ENCODE results near the gene TLCD3A.
"Not testable (repeated sequence)": the region's sequence is repeated elsewhere in the genome, so short reads cannot be mapped to it uniquely, and the experiment has no call there.

Gene TLCD3A

DNA sequence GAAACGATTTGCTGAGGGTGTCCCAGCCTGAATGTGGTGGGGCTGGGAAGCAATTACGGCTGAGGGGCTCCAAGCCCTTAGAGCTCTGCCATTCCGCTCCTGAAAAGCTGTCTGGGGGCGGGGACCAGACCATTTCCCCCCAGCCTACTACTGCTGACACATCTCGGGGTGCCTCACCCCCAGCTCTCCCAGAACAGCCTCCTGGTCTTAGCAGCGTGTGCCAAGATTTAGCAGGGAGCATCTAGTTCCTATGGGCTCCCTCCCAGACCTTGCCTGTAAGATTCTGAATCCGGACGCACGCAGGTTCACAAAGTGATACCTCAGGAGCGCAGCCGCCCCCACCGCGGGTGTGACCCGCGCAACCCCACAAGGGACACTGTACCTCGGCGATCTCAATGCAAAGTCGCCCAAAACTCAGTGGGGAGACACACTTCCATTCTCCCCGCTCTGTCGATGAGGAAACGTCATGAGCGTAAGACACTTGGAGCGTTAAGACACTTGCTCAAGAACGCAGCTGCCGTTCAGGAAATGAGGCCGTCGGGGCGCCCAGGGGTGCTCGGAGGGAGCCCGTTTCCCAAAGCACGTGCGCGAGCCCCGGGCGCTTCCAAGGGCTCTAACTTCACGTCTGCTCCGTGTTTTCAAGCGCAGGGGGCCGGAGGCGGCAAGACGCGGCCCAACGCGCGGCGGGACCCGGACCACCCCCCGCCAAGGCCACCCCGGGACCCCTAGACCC, 19.0 kb downstream of the TLCD3A start:
- DNase-seq, result peak; percentile 71

DNA sequence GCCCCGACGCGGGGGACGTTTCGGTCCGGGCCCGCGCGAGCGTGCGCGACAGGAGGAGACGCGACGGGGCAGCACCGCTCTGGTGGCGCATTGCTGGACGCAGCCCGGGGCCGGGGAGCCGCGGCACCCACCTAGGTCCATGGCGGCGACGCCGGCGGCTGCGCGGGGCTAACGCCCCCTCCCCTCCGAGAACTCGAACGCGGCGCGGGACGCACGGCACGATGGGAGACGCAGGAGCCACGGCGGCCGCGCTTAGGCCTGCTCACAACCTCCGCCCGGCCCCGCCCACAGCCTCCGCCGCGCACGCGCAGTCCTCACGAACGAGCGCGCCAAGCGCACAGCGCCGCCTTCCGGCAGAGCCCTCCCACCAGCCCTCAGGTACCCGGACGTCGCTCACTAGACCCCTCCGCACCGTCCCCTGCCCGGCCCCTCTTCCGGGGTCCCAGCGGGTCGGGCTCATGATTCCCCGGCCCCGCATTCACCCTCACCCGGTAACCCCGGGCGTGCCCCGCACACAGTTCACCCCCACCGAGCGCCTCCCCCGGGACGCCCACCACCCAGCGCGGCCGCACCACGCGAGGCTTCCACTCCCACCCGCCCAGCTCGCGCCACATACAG, 19.7 kb downstream of the TLCD3A start, which contains the start of gene GEMIN4:
Gene GEMIN4, minus strand, starts transcription at position 263 of the 618 bp plus-strand sequence. Its CDS starts 122 bp downstream, at position 141.
- DNase-seq, result peak; percentile 99

DNA sequence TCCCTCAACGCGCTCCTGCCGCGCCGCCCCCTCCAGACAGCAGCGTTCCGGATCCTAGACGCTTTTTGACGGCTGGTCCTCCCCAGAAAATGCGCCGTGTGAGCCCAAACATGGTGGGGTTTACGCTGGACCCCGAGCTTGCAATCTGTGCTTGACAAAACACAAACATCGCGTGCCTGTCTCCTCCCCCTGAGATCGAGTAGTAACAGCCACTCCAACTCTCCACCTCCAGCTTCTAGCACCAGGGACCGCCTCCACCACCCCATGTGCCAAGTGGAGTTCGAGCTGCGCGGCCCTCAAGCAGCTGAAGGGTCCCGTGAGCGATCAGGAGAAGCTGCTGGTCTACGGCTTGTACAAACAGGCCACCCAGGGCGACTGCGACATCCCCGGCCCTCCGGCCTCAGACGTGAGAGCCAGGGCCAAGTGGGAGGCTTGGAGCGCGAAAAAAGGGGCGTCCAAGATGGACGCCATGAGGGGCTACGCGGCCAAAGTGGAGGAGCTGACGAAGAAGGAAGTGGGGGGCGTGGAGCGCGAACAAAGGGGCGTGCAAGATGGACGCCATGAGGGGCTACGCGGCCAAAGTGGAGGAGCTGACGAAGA, 20.3 kb downstream of the TLCD3A start:
- DNase-seq, result no peak

DNA sequence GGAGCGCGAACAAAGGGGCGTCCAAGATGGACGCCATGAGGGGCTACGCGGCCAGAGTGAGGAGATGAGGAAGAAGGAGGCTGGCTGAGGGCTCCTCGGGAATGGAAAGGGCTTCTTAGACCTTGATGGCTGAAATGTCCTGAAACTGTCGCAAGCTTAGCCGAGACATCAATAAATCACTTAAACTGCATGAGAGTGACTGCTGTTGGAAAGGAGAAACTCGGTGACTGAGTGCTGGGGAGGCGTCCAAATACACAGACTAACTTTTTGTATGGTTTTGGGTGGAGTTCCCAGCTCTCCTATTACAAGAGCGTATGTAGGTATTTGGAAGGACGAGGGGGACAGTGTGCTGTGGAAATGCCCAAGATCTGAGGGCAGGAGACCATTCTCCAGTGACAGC, 21.0 kb downstream of the TLCD3A start:
- no peak for DNase-seq

DNA sequence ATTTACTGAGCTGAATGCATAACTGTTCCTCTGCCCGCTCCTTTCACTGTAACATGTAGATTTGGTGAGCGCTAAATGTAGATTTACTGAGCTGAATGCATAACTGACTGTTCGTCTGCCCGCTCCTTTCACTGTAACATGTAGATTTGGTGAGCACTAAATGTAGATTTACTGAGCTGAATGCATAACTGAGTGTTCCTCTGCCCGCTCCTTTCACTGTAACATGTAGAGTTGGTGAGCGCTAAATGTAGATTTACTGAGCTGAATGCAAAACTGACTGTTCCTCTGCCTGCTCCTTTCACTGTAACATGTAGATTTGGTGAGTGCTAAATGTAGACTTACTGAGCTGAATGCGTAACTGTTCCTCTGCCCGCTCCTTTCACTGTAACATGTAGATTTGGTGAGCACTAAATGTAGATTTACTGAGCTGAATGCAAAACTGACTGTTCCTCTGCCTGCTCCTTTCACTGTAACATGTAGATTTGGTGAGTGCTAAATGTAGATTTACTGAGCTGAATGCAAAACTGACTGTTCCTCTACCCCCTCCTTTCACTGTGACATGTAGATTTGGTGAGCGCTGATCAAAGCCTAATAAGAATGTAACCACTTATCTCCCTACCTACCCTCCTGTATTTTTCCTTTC, 23.0 kb downstream of the TLCD3A start:
- not testable (repeated sequence) for DNase-seq

DNA sequence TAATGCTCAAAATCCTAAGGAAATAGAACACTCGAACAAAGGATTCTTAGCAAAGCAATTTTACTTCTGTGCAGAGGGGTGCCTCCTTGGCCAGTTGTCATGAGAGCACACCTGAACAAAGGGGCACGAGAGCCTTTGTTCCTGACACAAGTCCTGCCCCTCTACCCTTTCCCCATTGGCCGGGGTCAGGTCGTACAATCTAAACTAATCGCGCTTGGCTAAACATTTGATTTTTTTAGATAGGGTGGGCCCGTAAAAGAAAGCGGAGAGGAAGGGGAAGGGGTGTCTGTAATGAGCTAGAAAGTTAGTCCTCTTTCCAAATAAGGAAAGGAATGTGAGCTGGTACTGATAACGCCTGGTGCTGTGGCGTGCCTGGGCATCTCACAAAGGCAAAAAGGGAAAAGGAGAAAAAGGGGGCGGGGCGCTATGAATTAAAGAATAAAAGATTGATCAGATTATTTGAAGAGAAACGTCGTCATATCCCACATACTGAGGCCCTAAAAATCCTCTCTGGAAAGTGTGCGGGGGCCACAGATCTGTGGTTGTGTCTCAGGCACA, 23.7 kb downstream of the TLCD3A start:
- not testable (repeated sequence) for DNase-seq

DNA sequence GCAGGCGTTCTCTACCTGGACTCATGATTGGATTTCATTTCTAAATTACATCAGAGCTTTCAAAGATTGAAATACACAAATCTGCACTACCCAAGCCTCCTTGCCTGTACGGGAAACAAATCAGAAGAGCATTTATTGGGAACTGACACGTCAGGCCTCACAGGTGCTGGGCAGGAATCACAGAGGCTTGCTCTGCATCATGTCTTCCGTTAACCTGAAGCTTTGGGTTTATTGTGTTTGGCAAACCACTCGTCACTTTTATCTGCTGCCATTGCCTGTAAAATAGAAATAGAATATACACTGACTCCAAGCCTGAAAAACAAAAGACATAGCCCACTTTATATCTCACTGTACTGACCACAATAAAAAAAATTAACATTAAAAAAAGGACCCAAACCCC, 27.6 kb downstream of the TLCD3A start:
- no peak for DNase-seq

DNA sequence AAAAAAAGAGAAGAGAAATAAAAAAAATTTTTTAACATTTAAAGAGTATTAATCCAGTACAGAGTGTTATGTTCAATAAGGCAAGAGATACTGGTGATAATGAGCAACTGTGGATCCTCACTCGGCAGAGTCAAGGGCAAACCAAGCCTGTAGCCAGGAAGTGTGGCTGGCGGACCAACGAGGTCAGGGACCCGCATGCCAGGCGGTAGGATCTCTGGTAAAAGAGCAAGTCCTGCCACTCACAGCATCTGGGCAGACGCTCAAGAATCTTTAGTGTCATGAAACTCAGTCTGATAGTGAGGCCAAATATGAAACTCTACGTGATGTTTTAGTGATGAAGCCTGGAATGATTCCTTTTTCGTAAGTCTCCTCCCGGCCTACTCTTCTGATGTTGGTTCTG, 28.0 kb downstream of the TLCD3A start:
- DNase-seq, result no peak

DNA sequence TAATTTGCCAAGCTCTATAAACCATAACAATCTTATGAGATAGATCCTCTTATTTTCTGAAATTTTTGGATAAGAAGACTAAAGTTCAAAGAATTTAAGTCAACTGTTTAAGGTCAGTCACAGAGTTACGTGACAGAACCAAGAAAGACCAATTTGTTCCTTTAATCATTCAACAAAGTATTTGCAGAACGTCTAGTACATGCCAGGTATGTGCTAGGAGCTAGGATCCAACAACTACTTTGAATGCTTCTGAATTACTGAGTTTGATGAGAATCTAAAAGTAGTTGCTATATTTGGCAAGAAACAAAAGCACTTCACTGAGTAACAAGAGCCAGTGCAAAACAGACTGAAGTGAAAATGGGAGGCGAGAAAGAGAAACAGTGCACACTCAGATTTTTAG, 34.7 kb downstream of the TLCD3A start:
- DNase-seq, result no peak

DNA sequence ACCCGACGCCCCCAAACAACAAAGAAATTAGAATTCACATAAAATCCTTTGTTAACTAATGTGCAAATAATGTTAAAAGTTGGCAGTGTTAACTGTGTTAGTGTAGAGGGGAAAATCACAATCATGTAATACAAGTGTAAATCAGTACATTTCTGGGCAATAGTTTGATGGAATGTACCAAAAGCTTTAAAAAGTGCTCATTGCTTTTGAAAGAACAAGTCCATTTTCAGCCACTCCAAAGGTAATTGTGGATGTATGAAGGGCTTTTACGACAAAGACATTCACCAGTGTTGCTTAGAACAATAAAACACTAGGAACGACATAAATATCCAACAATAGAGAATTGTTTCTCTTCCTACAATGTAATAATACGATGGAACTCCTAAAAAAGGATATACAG, 40.6 kb downstream of the TLCD3A start:
- DNase-seq, result no peak

DNA sequence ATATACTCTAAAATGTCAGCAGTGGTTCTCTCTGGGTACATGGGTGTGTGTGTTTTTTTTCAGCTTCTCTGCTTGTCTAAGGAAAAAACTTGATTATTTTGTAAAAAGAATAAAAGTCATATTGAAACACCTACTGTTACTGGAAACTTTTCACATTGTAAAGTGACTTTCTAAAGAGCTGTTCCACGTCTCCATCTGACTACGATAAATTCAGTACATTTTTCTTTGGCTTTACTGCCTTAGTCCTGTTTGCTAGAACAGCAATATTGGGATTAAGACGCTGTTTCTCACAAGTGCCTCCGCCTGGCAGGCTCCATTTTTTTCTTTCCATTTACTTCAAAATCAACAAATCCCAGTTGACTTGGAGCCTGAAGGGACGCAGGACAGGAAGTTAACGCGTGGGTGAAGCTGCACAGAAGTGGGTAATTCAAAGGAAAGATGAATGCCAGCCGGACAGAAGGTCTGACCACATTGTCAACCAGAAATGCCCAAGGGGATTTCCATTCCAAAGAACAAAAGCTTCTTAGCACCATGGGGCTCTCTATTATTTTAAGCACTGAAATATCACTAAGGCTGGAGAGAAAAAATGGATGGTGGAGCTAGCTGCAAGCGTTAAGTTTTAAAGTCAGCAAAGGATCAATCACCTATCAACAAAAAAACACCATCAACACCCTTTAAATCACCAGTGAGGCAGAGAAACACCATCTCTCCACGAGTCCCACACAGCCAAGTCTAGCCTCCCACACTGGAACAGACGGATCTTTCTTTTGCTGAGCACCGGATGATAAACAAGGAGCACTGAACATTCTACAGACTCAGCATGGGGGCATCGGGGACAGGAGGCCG, 41.3 kb downstream of the TLCD3A start:
- no peak for DNase-seq

DNA sequence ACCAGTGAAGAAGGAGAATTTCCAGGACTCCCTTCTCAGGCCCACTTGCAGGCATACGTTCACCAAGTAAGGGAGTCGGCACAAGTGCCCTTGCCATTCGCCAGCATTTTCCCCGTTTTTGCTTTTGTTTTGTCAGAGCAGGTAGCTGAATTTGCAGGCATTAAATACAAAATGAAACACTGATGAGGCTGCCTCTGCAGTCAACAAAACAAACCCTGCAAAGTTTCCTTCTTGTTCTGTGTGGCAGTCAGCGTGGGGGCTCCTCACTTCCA, 41.9 kb downstream of the TLCD3A start:
- no peak for DNase-seq

DNA sequence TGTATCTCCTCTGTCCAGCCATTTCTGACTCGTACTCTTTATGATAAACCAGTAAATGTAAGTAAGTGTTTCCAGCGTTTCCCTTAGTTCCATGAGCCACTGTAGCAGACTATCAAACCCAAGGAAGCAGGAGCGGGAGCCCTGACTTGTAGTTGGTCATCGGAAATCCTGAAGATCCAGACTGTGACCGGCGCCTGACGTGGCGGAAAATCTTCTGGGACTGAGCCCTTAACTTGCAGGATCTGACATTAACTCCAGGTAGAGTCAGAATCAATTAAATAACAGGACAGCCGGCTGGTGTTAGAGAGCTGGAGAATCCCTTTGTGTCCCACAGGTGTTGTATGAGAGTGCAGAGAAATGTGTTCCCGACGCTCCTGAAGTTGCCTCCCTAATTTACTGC, 45.7 kb downstream of the TLCD3A start:
- no peak for DNase-seq

DNA sequence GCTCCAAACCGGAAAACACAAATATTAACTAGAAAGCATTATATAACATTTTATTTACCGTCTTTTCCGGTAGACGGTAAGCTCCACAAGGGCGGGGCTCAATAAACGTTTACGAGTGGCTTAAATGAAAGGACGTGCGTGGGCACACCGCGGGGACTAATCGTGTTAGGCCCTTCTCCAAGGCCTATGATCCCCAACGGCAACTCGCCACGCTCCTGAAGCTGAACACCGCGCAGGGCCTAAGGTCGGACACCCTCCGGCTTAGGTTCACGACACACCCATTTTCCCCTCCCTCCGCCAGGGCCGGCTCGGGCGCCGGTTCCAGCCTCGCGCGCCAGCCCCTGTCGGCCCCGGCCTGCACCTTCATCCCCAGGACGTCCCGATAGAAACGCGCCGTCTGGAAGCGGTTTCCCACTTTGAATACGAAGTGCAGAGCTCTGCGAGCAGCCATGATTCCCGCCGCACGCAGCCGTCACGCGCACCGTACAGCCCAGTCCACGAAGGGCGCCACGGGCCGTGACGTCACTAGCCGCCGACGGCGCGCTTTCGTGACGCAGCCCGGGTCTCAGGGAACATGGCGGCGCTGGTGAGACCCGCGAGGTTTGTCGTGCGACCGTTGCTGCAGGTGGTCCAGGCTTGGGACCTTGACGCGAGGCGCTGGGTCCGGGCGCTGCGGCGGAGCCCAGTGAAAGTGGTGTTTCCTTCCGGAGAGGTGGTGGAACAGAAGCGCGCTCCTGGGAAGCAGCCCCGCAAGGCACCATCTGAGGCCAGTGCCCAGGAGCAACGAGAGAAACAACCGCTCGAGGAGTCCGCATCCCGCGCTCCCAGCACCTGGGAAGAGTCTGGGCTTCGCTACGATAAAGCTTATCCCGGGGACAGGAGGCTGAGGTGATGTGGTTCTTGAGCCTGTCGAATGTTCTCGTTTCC, 49.7 kb downstream of the TLCD3A start, which contains the start of the genes GLOD4 and MRM3:
Gene GLOD4, minus strand, starts transcription at position 476 of the 927 bp plus-strand sequence. Its CDS starts 25 bp downstream, at position 451.
Gene MRM3, plus strand, starts transcription at position 549 of the 927 bp plus-strand sequence. Its CDS starts 26 bp downstream, at position 575.
- DNase-seq, result peak; percentile 95

DNA sequence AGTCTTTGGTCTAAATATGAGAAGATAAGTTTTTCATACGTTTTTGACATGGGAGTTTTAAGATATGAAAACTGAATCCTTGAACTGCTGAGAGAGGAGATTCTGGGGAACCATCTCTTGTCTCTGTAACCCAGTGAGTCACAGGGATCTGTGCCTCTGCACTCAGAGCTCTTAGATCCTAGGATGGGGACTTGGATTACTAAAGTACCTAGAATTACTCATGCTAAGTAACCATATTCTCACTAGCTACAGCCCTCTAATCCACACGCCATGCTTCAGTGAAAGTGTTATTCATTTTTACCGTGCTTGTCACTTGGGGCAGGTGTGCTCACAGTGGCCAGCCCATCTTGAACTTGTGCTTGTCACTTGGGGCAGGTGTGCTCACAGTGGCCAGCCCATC, 51.7 kb downstream of the TLCD3A start:
- no peak for DNase-seq

DNA sequence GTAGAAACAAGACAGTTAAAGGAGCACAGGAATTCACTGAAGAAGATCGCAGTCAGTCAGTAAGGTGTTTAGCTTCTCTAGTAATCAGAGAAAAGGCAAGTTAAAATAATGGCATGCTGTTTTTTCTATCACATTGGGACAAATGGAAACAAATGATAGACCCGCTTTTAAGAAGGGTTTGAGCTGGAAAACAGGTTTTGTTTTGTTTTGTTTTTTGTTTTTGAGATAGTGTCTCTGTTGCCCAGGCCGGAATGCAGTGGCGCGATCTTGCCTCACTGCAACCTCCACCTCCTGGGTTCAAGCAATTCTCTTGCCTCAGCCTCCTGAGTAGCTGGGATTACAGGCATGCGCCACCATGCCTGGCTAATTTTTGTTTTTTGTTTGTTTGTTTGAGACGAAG, 53.5 kb downstream of the TLCD3A start:
- DNase-seq, result not testable (repeated sequence)

DNA sequence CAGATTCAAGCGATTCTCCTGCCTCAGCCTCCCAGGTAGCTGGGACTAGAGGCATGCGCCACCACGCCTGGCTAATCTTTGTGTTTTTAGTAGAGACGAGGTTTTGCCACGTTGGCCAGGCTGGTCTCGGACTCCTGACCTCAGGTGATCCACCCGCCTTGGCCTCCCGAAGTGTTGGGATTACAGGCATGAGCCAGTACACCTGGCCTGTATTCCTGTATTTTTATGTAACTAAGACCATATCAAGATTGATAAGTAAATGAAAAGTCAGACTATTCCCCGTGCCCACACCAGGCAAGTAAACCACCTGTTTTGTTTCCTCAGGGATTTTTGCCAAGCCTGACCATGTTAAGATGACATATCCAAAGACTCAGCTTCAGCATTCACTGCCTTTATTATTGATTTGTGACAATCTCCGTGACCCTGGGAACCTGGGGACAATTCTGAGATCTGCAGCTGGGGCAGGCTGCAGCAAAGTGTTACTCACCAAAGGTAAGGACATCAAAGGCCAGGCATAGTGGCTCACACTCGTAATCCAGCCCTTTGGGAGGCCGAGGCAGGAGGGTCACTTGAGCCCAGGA, 55.3 kb downstream of the TLCD3A start:
- DNase-seq, result no peak

DNA sequence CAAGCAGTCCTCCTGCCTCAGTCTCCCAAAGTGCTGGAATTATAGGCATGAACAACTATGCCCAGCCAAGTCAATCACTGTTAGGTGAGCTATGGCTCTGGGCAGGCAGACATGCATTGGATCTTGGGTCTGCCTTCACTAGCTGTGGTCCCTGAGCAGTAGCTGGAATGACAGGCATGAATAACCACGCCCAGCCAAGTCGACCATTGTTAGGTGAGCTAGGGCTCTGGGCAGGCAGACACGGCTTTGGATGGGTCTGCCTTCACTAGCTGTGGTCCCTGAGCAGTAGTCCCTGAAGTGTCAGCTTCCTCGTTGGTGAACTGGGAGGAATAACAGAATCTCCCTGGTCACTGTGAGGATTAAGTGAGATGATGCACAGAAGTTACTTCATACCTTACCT, 56.2 kb downstream of the TLCD3A start:
- no peak for DNase-seq

DNA sequence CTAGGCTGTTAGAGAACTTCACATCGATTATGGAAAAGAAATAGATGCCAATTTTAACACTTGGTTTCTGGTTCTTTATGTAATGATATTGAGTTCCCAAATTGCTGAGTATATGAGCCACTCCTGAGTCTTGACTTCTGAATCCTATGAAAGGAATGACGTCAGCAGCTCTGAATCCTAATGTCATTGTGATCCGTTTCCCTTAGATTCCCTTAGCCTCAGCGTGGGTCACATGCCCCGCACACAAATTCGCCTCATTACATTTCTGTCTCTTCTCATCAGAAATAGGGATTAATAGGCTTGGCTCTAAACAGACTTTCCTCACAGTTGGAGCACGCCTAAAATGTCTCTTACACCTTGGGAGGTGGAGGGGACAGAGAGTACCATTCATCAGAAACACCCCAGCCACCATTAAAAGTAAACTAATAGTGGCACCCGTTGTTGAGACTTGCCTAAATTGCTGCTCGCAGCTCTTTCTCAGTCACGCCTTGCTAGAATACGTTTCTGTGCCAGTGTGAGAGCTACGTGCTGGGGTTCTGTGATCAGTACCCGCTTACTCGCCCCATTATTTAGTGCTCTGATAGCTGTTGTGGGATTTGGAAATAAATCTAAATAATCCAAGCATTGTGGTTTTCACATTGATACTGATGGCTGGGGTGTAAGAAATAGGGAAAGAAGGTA, 56.9 kb downstream of the TLCD3A start:
- DNase-seq, result no peak
